Vagina (tissue), 2 donors: ENCODE measurements around the gene BEAN1. TPM values are rescaled to one million over a fixed set of nuclear protein-coding genes. Genes with fewer than 3 reads are reported as not detected.

ENCODE experiments used
- DNase-seq, 2 donors: peaks; one replicate each; pipeline ENCODE4 v3.0.0-alpha.2; 2017; ENCODE audit errors: extremely low spot score in 2 of 2
- H3K27ac ChIP-seq: fragments of 200-600 bp; sonication (generic); one replicate; pipeline ENCODE4 v1.5.1; 2019
- H3K27me3 ChIP-seq: fragments of 200-600 bp; sonication (generic); one replicate; pipeline ENCODE4 v1.5.1; 2019
- H3K36me3 ChIP-seq, 2 donors: fragments of 200-600 bp; sonication (generic); one replicate each; pipeline ENCODE4 v1.5.1; 2017 to 2019
- H3K4me1 ChIP-seq: fragments of 200-600 bp; sonication (generic); one replicate; pipeline ENCODE4 v1.5.1; 2019
- H3K4me3 ChIP-seq, 2 donors: fragments of 200-600 bp; sonication (generic); 1 replicate in 1 of 2; 2 replicates in 1 of 2; pipeline ENCODE4 v1.5.1; 2016 to 2019
- H3K9me3 ChIP-seq: fragments of 200-600 bp; sonication (generic); one replicate; pipeline ENCODE4 v1.5.1; 2019
- POLR2A ChIP-seq, 2 donors: fragments of 450-650 bp; IDR thresholded peaks; one replicate each; pipeline ENCODE4 v1.6.1; 2017; ENCODE audit warnings: antibody characterized with exemption in 2 of 2, mild to moderate bottlenecking in 2 of 2, moderate library complexity in 2 of 2
- POLR2AphosphoS5 ChIP-seq, 2 donors: sonication (generic); formaldehyde crosslinking; IDR thresholded peaks; one replicate each; pipeline ENCODE4 v1.9.0; 2017; ENCODE audit warnings: antibody characterized with exemption in 2 of 2, mild to moderate bottlenecking in 2 of 2, low read depth in 1 of 2; ENCODE audit not compliant: insufficient read depth in 1 of 2
- intact Hi-C: fragments of 100-400 bp; cut with DNase I; formaldehyde crosslinking; loops from one replicate; pipeline ENCODE4 v1.15.1; 2023
- total RNA-seq: library from RNA; depleted of rRNA; stranded (reverse); fragments of >200 nt; gene quantifications from one replicate; pipeline ENCODE4 v1.2.3, GENCODE V29; 2016
- TF ChIP-seq, protein P1 (sequence below), 3 experiments: fragments of 450-650 bp in 2 of 3; fragments of 200-600 bp in 1 of 3; sonication (generic) in 1 of 3; IDR thresholded peaks; one replicate each; pipeline ENCODE4 v1.5.1; 2017 to 2019; ENCODE audit warnings: antibody characterized with exemption in 3 of 3, mild to moderate bottlenecking in 2 of 3, moderate library complexity in 2 of 3

The BEAN1 gene
- total RNA-seq, 1 donor from 2014 or later: not detected

DNA sequence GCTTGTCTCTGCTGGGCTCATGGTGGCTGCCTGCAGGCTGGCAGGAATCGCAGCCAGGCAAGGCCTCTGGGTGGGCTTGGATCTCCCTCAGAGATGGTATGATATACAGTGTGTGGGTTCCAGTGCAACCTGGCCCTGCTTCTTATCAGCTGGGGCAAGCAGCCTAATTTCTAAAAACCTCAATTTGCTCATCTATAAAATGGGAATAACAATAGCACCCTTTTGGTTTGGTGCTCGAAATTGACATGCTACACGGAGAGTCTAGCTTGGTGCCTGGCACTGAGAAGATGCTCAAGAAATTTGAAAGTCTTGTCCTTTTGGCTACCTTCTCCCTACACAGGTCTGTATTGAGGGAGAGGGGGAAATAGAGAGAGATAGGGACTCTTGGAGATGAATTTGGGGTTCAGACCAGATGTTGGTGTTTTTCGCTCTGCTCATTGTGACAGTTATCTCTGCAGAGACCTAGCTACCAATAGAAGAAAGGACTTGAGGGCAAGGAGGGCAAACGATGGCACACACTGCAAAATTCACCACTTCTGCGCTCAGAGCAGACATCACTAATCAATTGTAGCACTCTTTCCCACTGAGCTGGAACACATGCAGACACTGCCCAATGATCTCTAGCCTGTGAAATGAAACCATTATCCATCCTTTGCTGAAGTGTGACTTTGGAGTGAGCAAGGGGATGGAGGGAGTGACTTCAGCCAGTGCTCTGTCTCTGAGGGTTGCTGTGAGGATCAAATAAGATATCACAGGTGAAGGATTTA is 15.6 kb downstream of the BEAN1 start:
- Histone ChIP-seq H3K4me1 (no peaks in the 10 kb centered on the region), H3K9me3 (no peaks in the 10 kb centered on the region), H3K27me3 (no peaks in the 10 kb centered on the region), H3K27ac (no peak overlapping the region), H3K4me3 (no peak overlapping the region), H3K36me3 (no peaks in the 10 kb centered on the region)
- TF ChIP-seq POLR2A (IDR thresholded peaks at IDR 0.05) (no peak), POLR2AphosphoS5 (IDR thresholded peaks at IDR 0.05; ENCODE audit: insufficient read depth in 1 of 2, low read depth in 1 of 2) (no peak)
- TF ChIP-seq, protein P1, sequence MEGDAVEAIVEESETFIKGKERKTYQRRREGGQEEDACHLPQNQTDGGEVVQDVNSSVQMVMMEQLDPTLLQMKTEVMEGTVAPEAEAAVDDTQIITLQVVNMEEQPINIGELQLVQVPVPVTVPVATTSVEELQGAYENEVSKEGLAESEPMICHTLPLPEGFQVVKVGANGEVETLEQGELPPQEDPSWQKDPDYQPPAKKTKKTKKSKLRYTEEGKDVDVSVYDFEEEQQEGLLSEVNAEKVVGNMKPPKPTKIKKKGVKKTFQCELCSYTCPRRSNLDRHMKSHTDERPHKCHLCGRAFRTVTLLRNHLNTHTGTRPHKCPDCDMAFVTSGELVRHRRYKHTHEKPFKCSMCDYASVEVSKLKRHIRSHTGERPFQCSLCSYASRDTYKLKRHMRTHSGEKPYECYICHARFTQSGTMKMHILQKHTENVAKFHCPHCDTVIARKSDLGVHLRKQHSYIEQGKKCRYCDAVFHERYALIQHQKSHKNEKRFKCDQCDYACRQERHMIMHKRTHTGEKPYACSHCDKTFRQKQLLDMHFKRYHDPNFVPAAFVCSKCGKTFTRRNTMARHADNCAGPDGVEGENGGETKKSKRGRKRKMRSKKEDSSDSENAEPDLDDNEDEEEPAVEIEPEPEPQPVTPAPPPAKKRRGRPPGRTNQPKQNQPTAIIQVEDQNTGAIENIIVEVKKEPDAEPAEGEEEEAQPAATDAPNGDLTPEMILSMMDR (IDR thresholded peaks at IDR 0.05): no peak
- intact Hi-C loops: no loop called here
- no peak for DNase-seq

DNA sequence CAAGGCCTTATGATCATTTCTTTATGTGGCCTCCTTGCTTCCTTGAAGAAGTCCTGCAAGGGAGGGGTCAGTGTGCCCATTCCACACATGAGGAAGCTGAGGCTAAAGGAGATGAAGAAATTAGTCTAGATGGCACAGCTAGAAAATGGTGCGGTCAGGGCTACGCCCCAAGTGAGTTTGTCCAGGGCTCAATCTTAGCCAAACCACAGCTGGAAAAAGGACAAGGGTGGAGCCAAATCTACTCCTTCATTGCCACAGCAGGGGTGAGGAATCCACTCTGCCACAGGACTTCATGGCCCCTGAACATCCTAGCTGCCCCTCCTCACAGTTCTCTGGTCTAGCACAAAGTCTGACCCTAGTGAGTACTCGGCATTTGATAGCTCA is 16.2 kb downstream of the BEAN1 start:
- intact Hi-C loops: no loop called here
- Histone ChIP-seq H3K36me3 (no peaks in the 10 kb centered on the region), H3K27ac (no peak overlapping the region), H3K4me3 (no peak overlapping the region), H3K27me3 (no peaks in the 10 kb centered on the region), H3K9me3 (no peaks in the 10 kb centered on the region), H3K4me1 (no peaks in the 10 kb centered on the region)
- TF ChIP-seq POLR2A (IDR thresholded peaks at IDR 0.05) (no peak), POLR2AphosphoS5 (IDR thresholded peaks at IDR 0.05; ENCODE audit: insufficient read depth in 1 of 2, low read depth in 1 of 2) (no peak)
- TF ChIP-seq, protein P1 (IDR thresholded peaks at IDR 0.05): no peak
- DNase-seq: no peak

DNA sequence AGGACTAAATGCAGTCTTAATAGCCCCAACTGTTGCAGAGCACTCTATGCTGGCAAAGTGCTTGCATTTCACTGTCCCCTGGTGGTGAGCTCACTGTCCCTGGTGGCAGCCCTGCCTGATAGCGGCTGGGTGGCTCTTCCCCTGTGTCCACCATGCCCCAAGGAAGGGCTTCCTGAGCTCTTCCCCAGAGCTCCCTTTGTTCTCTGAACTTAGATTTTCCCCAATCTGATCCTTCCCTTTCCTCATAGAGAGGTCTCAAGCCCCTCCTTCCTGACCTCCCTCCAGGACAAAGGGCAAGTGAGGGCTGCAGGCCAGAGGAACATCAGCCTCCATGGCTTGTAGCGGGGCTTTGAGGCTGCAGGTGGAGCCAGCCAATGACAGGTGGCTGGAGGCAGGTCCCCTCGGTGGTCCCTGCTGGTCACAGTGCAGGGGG is 17.0 kb downstream of the BEAN1 start:
- H3K27me3 ChIP-seq: no peaks in the 10 kb centered on the region
- DNase-seq: no peak
- TF ChIP-seq POLR2AphosphoS5 (IDR thresholded peaks at IDR 0.05; ENCODE audit: insufficient read depth in 1 of 2, low read depth in 1 of 2) (no peak), POLR2A (IDR thresholded peaks at IDR 0.05) (no peak)
- TF ChIP-seq, protein P1 (IDR thresholded peaks at IDR 0.05): no peak
- intact Hi-C loops: no loop called here
- H3K9me3 ChIP-seq: no peaks in the 10 kb centered on the region
- no peak overlapping the region for H3K27ac ChIP-seq
- no peaks in the 10 kb centered on the region for H3K36me3 ChIP-seq
- H3K4me3 ChIP-seq: no peak overlapping the region
- no peaks in the 10 kb centered on the region for H3K4me1 ChIP-seq

DNA sequence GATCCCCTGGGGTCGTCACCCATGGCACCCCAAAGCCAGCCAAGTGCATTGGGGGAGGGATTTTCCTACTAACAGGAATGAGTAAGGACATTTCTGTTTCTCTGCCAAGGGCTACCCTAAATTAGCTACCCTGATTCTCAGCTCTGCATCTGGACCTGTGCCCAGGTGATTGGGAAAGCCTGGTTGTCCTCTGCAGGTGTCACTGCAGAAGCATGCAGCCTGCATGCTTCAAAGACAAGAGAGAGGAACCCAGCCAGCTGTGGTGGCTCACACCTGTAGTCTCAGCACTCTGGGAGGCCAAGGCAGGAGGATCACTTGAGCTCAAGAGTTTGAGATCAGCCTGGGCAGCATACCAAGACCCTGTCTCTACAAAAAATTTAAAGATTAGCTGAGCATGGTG is 19.6 kb downstream of the BEAN1 start:
- Histone ChIP-seq H3K27me3 (no peaks in the 10 kb centered on the region), H3K9me3 (no peaks in the 10 kb centered on the region), H3K27ac (no peak overlapping the region), H3K4me3 (no peak overlapping the region), H3K4me1 (no peaks in the 10 kb centered on the region), H3K36me3 (no peaks in the 10 kb centered on the region)
- TF ChIP-seq, protein P1 (IDR thresholded peaks at IDR 0.05): no peak
- TF ChIP-seq POLR2A (IDR thresholded peaks at IDR 0.05): no peak
- no peak for TF ChIP-seq POLR2AphosphoS5 (IDR thresholded peaks at IDR 0.05; ENCODE audit: insufficient read depth in 1 of 2, low read depth in 1 of 2)
- no peak for DNase-seq
- intact Hi-C loops: no loop called here

DNA sequence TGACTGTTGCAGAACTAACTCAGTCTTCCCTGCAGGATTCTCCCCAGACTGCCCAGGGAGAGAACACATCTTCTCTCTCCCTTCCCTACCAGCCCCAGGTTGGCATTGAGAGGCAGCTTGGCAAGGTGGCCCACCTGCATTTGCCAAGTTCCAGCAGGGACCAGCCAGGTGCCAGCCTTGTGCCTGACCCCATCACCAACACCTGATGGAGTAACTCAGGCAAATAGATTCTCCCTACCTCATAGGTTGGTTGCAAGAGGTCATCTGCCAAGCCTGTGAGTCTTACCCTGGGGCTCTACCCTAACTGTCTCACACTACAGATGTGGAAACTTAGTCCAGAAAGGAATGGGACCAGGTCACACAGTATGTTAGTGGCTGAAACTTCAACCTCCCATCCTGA is 20.4 kb downstream of the BEAN1 start:
- no peak for DNase-seq
- no peaks in the 10 kb centered on the region for H3K4me1 ChIP-seq
- no peaks in the 10 kb centered on the region for H3K27me3 ChIP-seq
- no peaks in the 10 kb centered on the region for H3K36me3 ChIP-seq
- no peak overlapping the region for H3K27ac ChIP-seq
- no peak overlapping the region for H3K4me3 ChIP-seq
- no peaks in the 10 kb centered on the region for H3K9me3 ChIP-seq
- TF ChIP-seq POLR2A (IDR thresholded peaks at IDR 0.05): no peak
- intact Hi-C loops: no loop called here
